Epithelial cell of proximal tubule (primary cell): ENCODE data around the gene MSMO1. TPM values are rescaled to one million over a fixed set of nuclear protein-coding genes. Genes with fewer than 3 reads are reported as not detected.

Source experiments
- DNase-seq: peaks from one replicate; pipeline ENCODE4 v3.0.0-alpha.2; 2011; ENCODE audit warnings: low read depth
- H3K4me3 ChIP-seq: 2 replicates; pipeline ENCODE4 v1.5.1; 2011; ENCODE audit warnings: low read depth, mild to moderate bottlenecking, low read length
- CTCF ChIP-seq: conservative IDR thresholded peaks from 2 replicates; pipeline ENCODE4 v1.5.1; 2012; ENCODE audit warnings: low read depth, mild to moderate bottlenecking, low read length
- total RNA-seq: library from RNA; depleted of rRNA; stranded (reverse); fragments of >200 nt; gene quantifications from 2 replicates; pipeline ENCODE4 v1.2.3, GENCODE V29; 2015

The MSMO1 gene
- total RNA-seq, 1 donor from 2014 or later = 96.7 TPM

DNA sequence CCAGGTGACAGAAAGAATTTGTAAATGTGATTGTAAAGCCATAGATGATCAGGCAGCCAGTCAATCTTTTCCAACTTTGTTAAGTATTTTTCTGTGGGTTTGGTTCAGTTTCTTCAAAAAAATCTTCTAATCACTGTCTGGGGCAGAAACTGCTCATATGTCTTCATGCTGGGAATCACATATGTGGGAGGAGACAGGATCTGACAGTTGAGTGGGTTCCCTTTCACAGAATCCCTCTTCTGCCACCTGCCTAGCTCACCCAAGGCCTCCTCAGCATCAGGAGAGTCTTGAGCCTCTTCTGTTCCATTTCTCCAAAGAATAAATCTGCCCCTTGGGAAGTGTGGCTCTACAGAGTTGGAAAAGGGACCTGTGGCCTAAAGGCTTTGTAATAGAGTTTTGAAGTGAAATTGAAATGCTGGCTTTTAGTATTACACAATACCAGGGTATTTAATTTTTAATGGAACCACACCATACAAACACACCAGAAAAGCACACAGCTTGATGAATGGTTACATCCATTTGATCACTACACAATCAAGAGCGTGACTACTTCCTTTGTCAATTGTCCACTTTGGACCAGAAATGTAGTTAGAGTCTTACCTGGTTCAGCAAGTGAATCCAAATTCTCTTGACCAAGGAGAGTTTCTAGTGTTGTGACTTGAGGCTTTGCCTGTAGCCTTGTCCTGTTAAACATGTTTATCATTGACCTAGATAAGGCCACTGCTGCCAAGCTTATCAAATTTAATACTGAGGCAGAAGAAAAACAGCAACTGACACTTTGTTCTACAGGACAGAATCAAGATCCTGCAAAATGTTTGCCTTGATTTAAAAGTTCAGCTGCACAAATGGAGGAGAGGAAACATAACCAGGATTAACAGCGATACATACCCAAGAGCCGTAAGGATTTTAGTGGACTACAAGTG lies 20.4 kb downstream of the MSMO1 start:
- no peak overlapping the region for H3K4me3 ChIP-seq
- no peak for DNase-seq
- TF ChIP-seq CTCF = no peak

GRCh38 chr4:165351359-165352130 lies 24.1 kb downstream of the MSMO1 start:
- H3K4me3 ChIP-seq = no peak overlapping the region
- no peak for DNase-seq
- TF ChIP-seq CTCF = no peak

- peak; percentile 78 for TF ChIP-seq CTCF
- no peak overlapping the region for H3K4me3 ChIP-seq
- no peak for DNase-seq
These were observed 28.4 kb downstream of the MSMO1 start for GRCh38 chr4:165355900-165356300.

DNA sequence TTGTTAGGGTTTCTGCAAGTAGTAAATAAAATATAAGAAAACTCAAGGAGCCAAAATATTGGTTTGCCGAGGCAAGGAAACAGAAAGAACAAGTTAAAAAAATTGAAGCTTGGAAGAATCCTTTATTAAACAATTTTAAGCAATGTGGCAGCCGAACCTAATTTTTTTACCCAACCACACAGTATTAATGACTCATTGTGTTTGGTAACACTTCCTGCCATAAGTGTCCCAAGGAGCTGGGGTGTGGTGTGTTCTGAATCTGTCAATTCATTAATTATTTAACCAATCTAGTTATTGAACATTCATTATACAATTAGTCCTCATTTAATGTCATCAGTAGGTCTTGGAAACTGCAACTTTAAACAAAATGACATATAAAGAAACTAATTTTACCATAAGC lies 32.0 kb downstream of the MSMO1 start:
- no peak for TF ChIP-seq CTCF
- no peak for DNase-seq
- H3K4me3 ChIP-seq = no peak overlapping the region

GRCh38 chr4:165360041-165360695 lies 32.7 kb downstream of the MSMO1 start:
- no peak for TF ChIP-seq CTCF
- no peak for DNase-seq

DNA sequence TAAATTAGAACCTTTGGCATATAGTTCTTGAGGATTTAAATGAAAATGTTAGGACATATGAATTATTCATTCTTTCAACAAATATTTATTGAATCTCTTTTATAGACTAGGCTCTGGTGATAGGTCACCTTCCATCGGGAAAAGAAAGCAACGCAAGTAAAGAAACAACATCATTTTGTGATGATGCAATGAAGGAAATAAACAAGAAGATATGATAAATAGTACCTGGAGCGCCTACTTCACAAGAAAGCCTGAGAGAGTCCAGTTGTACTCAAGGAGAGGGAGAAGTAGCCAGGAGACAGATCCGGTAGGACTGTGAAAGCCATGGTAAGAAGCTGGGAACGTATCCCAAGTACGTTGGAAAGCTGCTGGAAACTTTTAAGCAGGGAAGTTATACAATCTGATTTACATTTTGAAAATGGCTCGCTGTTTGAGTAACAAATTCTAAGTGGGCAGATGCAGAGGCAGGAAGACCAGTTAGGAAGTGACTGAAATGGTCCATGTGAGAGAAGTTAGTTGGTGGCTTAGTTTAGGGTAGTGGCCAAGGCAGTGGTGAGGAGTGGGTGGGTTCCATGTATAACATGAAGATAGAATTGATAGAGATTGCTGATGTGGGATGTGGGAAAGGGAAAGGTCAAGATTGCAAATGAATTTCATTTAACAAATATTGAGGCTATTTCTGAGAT lies 33.7 kb downstream of the MSMO1 start:
- TF ChIP-seq CTCF = no peak
- H3K4me3 ChIP-seq = no peak overlapping the region
- no peak for DNase-seq

More at GRCh38 chr4:165360041-165360695, 32.7 kb downstream of the MSMO1 start:
- H3K4me3 ChIP-seq = no peak overlapping the region
